GM12878 (cell line): ENCODE results near the gene POU6F2. TPM values are rescaled to one million over a fixed set of nuclear protein-coding genes. Genes with fewer than 3 reads are reported as not detected.

ENCODE experiments used
- ATAC-seq: fragments of 200-7000 bp; cut with Tn5 transposase; 3 replicates; pipeline ENCODE4 v1.9.1; 2020; ENCODE audit warnings: mild to moderate bottlenecking, moderate library complexity
- BruUV-seq: library from RNA; stranded (reverse); fragments of 400-500 nt; replicated peaks from 2 replicates; lab custom pipeline; 2021; lab: Mats Ljungman, UMichigan
- CTCF ChIA-PET: fragments of 300-600 bp; sonication (Branson Sonifier 250); formaldehyde crosslinking; extraction: SDS; loops from one replicate; lab custom pipeline; 2021; ENCODE audit warnings: inconsistent platforms; lab: Yijun Ruan, JAX
- POLR2A ChIA-PET: fragments of 350-600 bp; formaldehyde crosslinking; extraction: SDS; loops from one replicate; lab custom pipeline; 2021; ENCODE audit warnings: inconsistent platforms; lab: Charles Lee
- RAD21 ChIA-PET: fragments of 300-600 bp; sonication (Branson Sonifier 250); formaldehyde crosslinking; loops from one replicate; lab custom pipeline; 2023; ENCODE audit warnings: antibody characterized with exemption; ENCODE audit not compliant: unreplicated experiment; lab: Charles Lee
- SMC1A ChIA-PET: fragments of 300-600 bp; sonication (Branson Sonifier 250); formaldehyde crosslinking; loops from one replicate; lab custom pipeline; 2023; ENCODE audit not compliant: unreplicated experiment, uncharacterized antibody; lab: Charles Lee
- DNase-seq: peaks from one replicate; pipeline ENCODE4 v3.0.0-alpha.2; 2011; ENCODE audit warnings: low read depth, low spot score
- FAIRE-seq: peaks from 3 replicates; lab custom pipeline; 2011; peaks lifted over from hg19 to GRCh38; lab: Jason Lieb, UNC
- H2AFZ ChIP-seq: 2 replicates; pipeline ENCODE4 v1.6.0; 2011; ENCODE audit warnings: low read depth, low read length, control low read depth; ENCODE audit not compliant: control insufficient read depth
- H3K27ac ChIP-seq: 2 replicates; pipeline ENCODE4 v1.5.1; 2011; ENCODE audit warnings: control low read depth; ENCODE audit not compliant: control insufficient read depth, insufficient read depth
- H3K27me3 ChIP-seq, 2 experiments: replicated peaks in 1 of 2; 2 replicates each; pipeline versions ENCODE4 v1.6.0 to v1.6.1; 2011; ENCODE audit warnings: low read length in 1 of 2; ENCODE audit not compliant: control insufficient read depth in 2 of 2, insufficient read depth in 2 of 2
- H3K36me3 ChIP-seq, 2 experiments: 2 replicates each; pipeline ENCODE4 v1.5.1; 2011; ENCODE audit warnings: low read length in 1 of 2; ENCODE audit not compliant: control insufficient read depth in 2 of 2, insufficient read depth in 2 of 2
- H3K4me1 ChIP-seq: 2 replicates; pipeline ENCODE4 v1.6.1; 2011; ENCODE audit warnings: mild to moderate bottlenecking, low read length, moderate library complexity, mixed read lengths; ENCODE audit not compliant: control insufficient read depth, insufficient read depth
- H3K4me2 ChIP-seq: 2 replicates; pipeline ENCODE4 v1.6.0; 2011; ENCODE audit warnings: control low read depth; ENCODE audit not compliant: control insufficient read depth, insufficient read depth
- H3K4me3 ChIP-seq: fragments of 200-600 bp; sonication (generic); 2 replicates; pipeline ENCODE4 v1.5.1; 2016
- H3K79me2 ChIP-seq: 2 replicates; pipeline ENCODE4 v1.6.0; 2011; ENCODE audit warnings: low read length; ENCODE audit not compliant: control insufficient read depth, insufficient read depth
- H3K9ac ChIP-seq: 2 replicates; pipeline ENCODE4 v1.8.0; 2011; ENCODE audit warnings: low read length, control low read depth, mixed read lengths; ENCODE audit not compliant: control insufficient read depth, insufficient read depth
- H3K9me3 ChIP-seq: replicated peaks from 3 replicates; pipeline ENCODE4 v1.5.1; 2011; ENCODE audit warnings: mild to moderate bottlenecking, low read length; ENCODE audit not compliant: control insufficient read depth, insufficient read depth
- H4K20me1 ChIP-seq: 2 replicates; pipeline ENCODE4 v1.6.0; 2011; ENCODE audit not compliant: control insufficient read depth, insufficient read depth
- BCL3 ChIP-seq: IDR thresholded peaks from 2 replicates; pipeline ENCODE4 v1.6.1; 2011; ENCODE audit warnings: borderline replicate concordance, low read depth, mild to moderate bottlenecking, moderate library complexity, low read length; ENCODE audit not compliant: insufficient read depth, poor library complexity, severe bottlenecking
- CTCF ChIP-seq, 3 experiments: IDR thresholded peaks in 2 of 3; conservative IDR thresholded peaks in 1 of 3; 2 replicates each; pipeline ENCODE4 v1.5.1; 2011; ENCODE audit warnings: low read depth in 3 of 3, low read length in 3 of 3, mild to moderate bottlenecking in 3 of 3, control low read depth in 2 of 3, moderate library complexity in 2 of 3, inconsistent platforms in 1 of 3, mixed read lengths in 1 of 3; ENCODE audit not compliant: control insufficient read depth in 2 of 3, insufficient read depth in 1 of 3; ENCODE audit errors: extremely low read depth in 1 of 3
- RAD21 ChIP-seq: IDR thresholded peaks from 2 replicates; pipeline ENCODE4 v1.6.1; 2011; ENCODE audit warnings: mild to moderate bottlenecking, low read depth, low read length, moderate library complexity; ENCODE audit not compliant: insufficient read depth
- WGBS: methylation state at CpG from one replicate; pipeline ENCODE4 v1.1.6; 2016; ENCODE audit warnings: low lambda C conversion rate; ENCODE audit not compliant: insufficient replicate concordance, insufficient coverage; ENCODE audit errors: missing lambda C conversion rate; 5-methylcytosine and 5-hydroxymethylcytosine counted together
- in situ Hi-C: fragments of 300-500 bp; cut with MboI; formaldehyde crosslinking; loops from 9 replicates; pipeline ENCODE4 v1.14.3; 2018; ENCODE audit warnings: mixed read lengths
- intact Hi-C: fragments of 100-400 bp; cut with micrococcal nuclease; formaldehyde crosslinking; loops from one replicate; pipeline ENCODE4 v1.14.2; 2022; ENCODE audit not compliant: unreplicated experiment
- polyA plus RNA-seq, 11 experiments: library from polyadenylated mRNA; depleted of rRNA in 4 of 11; unstranded in 6 of 11; stranded (reverse) in 5 of 11; fragments of >200 nt; fragmentation: Nextera tagmentation in 4 of 11; fragmentation: Illumina TruSeq in 1 of 11; extraction: Ambion mirVana in 4 of 11; extraction: Trizol in 1 of 11; gene quantifications; 1 replicate in 1 of 11; 2 replicates in 10 of 11; pipeline versions ENCODE4 v1.2.1 to v1.2.3, GENCODE V29; 2011 to 2016; ENCODE audit warnings: inconsistent platforms in 2 of 11, missing spikeins in 2 of 11, low read depth in 1 of 11
- total RNA-seq, 4 experiments: library from RNA; depleted of rRNA in 3 of 4; stranded (reverse); fragments of >200 nt in 3 of 4; fragmentation: Illumina TruSeq in 1 of 4; extraction: Trizol in 1 of 4; gene quantifications; 2 replicates each; pipeline versions ENCODE4 v1.2.1 to v1.2.3, GENCODE V29; 2013 to 2021

POU6F2 gene
- total and polyA plus RNA-seq, 10 of the 15 experiments (the other 5 are each of a cell fraction or from before 2014, with no cell fraction given), result 0.10 TPM; not detected in 9

- H3K27ac ChIP-seq, result no peak overlapping the region
- POLR2A ChIA-PET, result interaction anchor here (1.1 kb wide), 1 partner anchor 10 kb away, joined by 3 read pairs; no protein-coding TSS in a partner anchor
- CTCF ChIA-PET, result interaction anchor here (0.8 to 5.6 kb wide), 7 partner anchors 10 to 529 kb away, joined by 3 to 29 read pairs (median 4); no protein-coding TSS in a partner anchor
- no peaks in the 10 kb centered on the region for H3K36me3 ChIP-seq
- no peaks in the 10 kb centered on the region for H3K9me3 ChIP-seq
- SMC1A ChIA-PET, result interaction anchor here (0.8 to 2.1 kb wide), 9 partner anchors 8 to 484 kb away, joined by 3 to 10 read pairs (median 3); no protein-coding TSS in a partner anchor
- no peaks in the 10 kb centered on the region for H4K20me1 ChIP-seq
- DNase-seq, result no peak
- FAIRE-seq, result no peak
- TF ChIP-seq BCL3, result no peak
- peak in 1 of 3 experiments; percentile 24; a peak in 1 of 6 replicates for TF ChIP-seq CTCF (IDR thresholded peaks at IDR 0.05 in 2 of 3, conservative IDR thresholded peaks at IDR 0.05 in 1 of 3; ENCODE audit: control insufficient read depth in 2 of 3, extremely low read depth in 1 of 3, insufficient read depth in 1 of 3, low read depth in 3 of 3, low read length in 3 of 3)
- TF ChIP-seq RAD21, result 0 out of 2 replicates have a peak, but pooled peaks have one; percentile 8
- TF ChIP-seq, all 136 proteins: peak for 2
- 0% methylated on average over 1 of the region's 1 CpG for WGBS
- RAD21 ChIA-PET, result interaction anchor here (0.7 kb wide), 1 partner anchor 21 kb away, joined by 5 read pairs; no protein-coding TSS in a partner anchor
- Histone ChIP-seq H2AFZ (no peak overlapping the region), H3K27me3 (no peaks in the 10 kb centered on the region), H3K4me1 (no peaks in the 10 kb centered on the region), H3K4me2 (no peak overlapping the region), H3K4me3 (no peak overlapping the region), H3K9ac (no peak overlapping the region), H3K79me2 (no peaks in the 10 kb centered on the region)
- in situ Hi-C loops (no loop called here), intact Hi-C loops (no loop called here)
- no peak for ATAC-seq
- no TSS peak for BruUV-seq
Measured at GRCh38 chr7:39417642-39418041, 439.9 kb downstream of the POU6F2 start.
